WI38 (cell line): ENCODE measurements around the gene SORT1.
"Not testable (repeated sequence)": the region's sequence is repeated elsewhere in the genome, so short reads cannot be mapped to it uniquely, and the experiment has no call there.

Source experiments
- H3K4me3 ChIP-seq: 2 replicates; pipeline ENCODE4 v1.5.1; 2011; ENCODE audit warnings: low read depth, mild to moderate bottlenecking, control low read depth, low read length
- CTCF ChIP-seq: IDR thresholded peaks from 2 replicates; pipeline ENCODE4 v1.5.1; 2012; ENCODE audit warnings: low read depth, mild to moderate bottlenecking, control low read depth, low read length

SORT1 gene

GRCh38 chr1:109383854-109384253 lies 13.9 kb downstream of the SORT1 start:
- no peak for TF ChIP-seq CTCF
- H3K4me3 ChIP-seq: no peak overlapping the region

DNA sequence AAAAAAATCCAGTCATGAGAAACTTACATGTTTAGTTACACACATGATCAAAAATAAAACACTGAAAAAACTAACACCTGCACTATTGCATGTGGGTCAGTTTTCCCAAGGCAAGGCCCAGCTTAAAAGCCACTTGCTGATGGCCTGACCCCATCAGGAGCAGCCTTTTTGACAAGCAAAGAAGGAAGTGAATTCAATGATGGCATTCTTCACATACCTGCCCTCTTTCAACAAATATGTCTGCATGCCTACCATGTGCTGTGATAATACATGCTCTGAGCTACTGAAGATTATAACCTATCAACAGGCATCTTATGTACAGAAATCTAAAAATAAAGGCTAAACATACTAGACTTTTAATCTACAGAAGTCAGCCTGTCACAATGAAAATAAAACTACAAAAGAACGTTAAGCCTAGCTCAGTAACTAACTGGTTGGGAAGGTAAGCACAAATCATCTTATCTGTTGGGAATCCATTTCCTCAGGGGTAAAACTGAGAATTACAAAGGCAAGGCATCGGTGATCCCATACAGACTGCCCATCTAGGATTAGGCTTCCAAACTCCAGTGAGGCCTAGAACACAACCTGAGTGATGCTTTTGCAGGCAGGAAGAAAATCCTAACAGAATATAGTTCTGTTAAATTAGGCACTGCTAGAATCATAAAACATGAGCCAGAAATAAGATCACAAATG lies 14.5 kb downstream of the SORT1 start:
- no peak for TF ChIP-seq CTCF

GRCh38 chr1:109381573-109381972 lies 16.1 kb downstream of the SORT1 start:
- no peak for TF ChIP-seq CTCF
- H3K4me3 ChIP-seq: no peak overlapping the region

More for the DNA sequence above, 14.5 kb downstream of the SORT1 start:
- no peak overlapping the region for H3K4me3 ChIP-seq

DNA sequence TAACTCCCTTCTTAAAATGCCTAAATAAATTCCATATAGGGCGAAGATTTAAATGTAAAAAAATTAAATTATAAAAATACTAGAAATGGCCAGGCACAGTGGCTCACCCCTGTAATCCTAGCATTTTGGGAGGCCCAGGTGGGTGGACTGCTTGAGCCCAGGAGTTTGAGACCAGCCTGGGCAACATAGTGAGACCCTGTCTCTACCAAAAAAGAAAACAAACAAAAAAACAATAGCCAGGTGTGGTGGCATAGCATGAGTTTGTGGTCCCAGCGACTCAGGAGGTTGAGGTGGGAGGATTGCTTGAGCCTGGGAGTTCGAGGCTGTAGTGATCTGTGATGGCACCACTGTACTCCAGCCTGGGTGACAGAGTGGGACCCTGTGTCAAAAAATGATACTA lies 17.8 kb downstream of the SORT1 start:
- no peak for TF ChIP-seq CTCF

DNA sequence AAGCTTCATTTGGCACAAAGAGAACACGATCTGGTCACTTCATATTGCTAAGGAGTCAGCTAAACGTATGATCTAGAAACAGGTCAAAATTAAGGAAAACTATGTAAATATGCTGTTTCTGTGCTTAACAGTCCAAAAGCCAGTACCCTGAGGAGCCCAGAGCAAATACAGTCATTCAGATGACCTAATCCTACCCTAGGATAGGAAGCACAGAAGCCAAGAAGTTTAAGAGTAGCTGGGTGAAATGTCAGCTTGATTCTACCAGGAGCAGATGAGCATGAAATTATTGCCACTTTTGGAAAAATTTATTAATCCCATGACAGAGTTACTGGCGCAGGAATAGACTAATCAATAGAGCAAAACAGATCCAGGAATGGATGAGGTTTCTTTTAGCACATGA lies 18.3 kb downstream of the SORT1 start:
- TF ChIP-seq CTCF: no peak
- H3K4me3 ChIP-seq: no peak overlapping the region

More for the DNA sequence above, 17.8 kb downstream of the SORT1 start:
- no peak overlapping the region for H3K4me3 ChIP-seq

- TF ChIP-seq CTCF: no peak
- H3K4me3 ChIP-seq: no peak overlapping the region
Observed at GRCh38 chr1:109377698-109378097, 20.0 kb downstream of the SORT1 start.

GRCh38 chr1:109373696-109374095 lies 24.0 kb downstream of the SORT1 start:
- not testable (repeated sequence) for H3K4me3 ChIP-seq

GRCh38 chr1:109373126-109373525 lies 24.6 kb downstream of the SORT1 start:
- TF ChIP-seq CTCF: no peak
- no peak overlapping the region for H3K4me3 ChIP-seq
